Choroid plexus epithelial cell (primary cell): ENCODE data around the gene CIRBP.

Experiments
- DNase-seq: peaks from one replicate; pipeline ENCODE4 v3.0.0-alpha.2; 2010; ENCODE audit warnings: low read depth
- H3K4me3 ChIP-seq: 2 replicates; pipeline ENCODE4 v1.5.1; 2011; ENCODE audit warnings: low read depth, mild to moderate bottlenecking, control low read depth, low read length, moderate library complexity
- CTCF ChIP-seq: conservative IDR thresholded peaks from 2 replicates; pipeline ENCODE4 v1.5.1; 2011; ENCODE audit warnings: low read depth, mild to moderate bottlenecking, control low read depth, inconsistent platforms, low read length, moderate library complexity

Gene CIRBP

GRCh38 chr19:1290703-1291651 is 21.8 kb downstream of the CIRBP start:
- DNase-seq, result no peak
- H3K4me3 ChIP-seq, result no peak overlapping the region
- TF ChIP-seq CTCF, result no peak

DNA sequence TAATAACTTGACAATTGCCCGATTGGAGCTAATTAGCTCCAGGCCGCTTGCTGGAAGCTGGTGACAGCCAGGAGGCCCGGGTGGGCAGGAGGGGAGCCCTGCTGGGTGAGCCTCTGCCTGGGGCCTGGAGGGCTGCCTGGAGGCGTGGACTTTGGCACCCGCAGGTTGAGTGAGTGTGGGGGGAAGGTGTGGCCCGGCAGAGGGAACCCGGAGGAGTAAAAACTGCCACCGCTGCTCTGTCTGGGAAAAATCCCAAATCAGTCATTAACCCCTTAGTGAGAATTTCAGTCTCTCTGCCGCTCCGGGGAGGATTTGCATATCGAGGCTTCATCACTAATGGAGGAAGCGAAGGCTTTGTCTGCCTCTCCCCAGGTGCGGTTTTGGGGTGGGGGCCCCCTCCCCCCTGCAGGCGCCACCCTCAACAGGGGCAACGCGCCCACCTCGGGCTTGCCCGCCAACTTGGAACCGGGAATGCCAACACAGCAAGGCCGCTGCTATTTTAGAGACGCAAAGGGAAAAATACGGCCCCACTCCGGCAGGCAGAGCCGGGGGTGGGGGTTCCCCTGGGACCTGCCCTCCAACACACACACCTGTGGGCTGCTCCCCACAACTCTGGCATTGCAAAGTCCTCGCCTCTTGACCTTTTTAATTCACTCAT is 22.8 kb downstream of the CIRBP start:
- no peak overlapping the region for H3K4me3 ChIP-seq
- TF ChIP-seq CTCF, result no peak
- no peak for DNase-seq

DNA sequence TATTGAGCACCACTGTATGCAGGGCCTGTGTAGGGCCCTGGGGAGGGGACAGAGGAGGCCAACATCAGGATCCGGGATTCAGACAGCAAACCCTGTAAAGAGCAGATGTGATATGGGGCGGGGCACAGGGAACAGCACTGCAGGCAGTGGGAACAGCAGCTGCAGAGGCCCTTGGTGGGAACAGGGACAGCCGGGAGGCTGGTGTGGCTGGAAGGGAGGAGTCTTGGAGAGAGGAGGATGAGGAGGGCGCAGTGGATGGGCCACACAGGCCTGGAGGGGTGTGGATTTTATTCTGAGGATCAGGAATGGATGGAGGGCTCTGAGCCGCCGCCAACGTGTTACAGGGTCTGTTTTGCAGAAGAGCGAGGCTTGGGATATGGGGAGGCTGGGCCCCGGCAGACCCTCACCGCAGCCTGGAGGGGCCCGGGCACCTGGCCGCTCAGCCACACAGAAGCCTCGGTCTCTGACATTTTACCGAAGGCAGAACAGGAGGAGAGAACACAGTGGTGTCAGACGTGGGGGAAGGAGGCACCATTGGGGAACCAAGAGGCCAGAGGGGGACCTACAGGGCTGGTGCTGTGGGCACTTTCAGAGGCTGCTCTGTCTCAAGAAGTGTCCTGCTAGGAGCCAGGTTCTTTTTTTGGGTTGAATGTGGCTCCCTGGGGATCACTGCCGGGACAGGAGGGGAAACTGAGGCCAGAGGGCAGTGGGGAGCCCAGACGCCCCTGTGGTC is 23.5 kb downstream of the CIRBP start:
- DNase-seq, result no peak
- H3K4me3 ChIP-seq, result no peak overlapping the region
- TF ChIP-seq CTCF, result no peak

- TF ChIP-seq CTCF, result no peak
- DNase-seq, result no peak
- H3K4me3 ChIP-seq, result no peak overlapping the region
These were observed 24.9 kb downstream of the CIRBP start for GRCh38 chr19:1293782-1294604.

GRCh38 chr19:1294688-1295087 is 25.6 kb downstream of the CIRBP start:
- no peak for DNase-seq
- no peak overlapping the region for H3K4me3 ChIP-seq
- TF ChIP-seq CTCF, result no peak
